Right cardiac atrium (tissue), 5 donors: Measurements from ENCODE around the gene TMEM119. TPM values are rescaled to one million over a fixed set of nuclear protein-coding genes. Genes with fewer than 3 reads are reported as not detected.
"Not testable (repeated sequence)": the region's sequence is repeated elsewhere in the genome, so short reads cannot be mapped to it uniquely, and the experiment has no call there.

Source experiments
- ATAC-seq, 2 donors: fragments of 200-7000 bp; cut with Tn5 transposase; one replicate each; pipeline versions ENCODE4 v1.8.0 to v1.9.1; 2020; ENCODE audit warnings: moderate library complexity in 2 of 2, mild to moderate bottlenecking in 1 of 2
- DNase-seq, 3 donors: peaks; one replicate each; pipeline ENCODE4 v3.0.0-alpha.2; 2020
- H3K27ac ChIP-seq: one replicate; pipeline ENCODE4 v1.5.1; 2013; ENCODE audit warnings: mild to moderate bottlenecking, low read length, control low read depth, moderate library complexity
- H3K27me3 ChIP-seq: one replicate; pipeline ENCODE4 v1.6.1; 2013; ENCODE audit not compliant: control insufficient read depth, insufficient read depth
- H3K4me1 ChIP-seq: one replicate; pipeline ENCODE4 v1.6.1; 2013; ENCODE audit warnings: low read length; ENCODE audit not compliant: control insufficient read depth, insufficient read depth
- H3K4me3 ChIP-seq: one replicate; pipeline ENCODE4 v1.5.1; 2013; ENCODE audit warnings: low read length, control low read depth
- H3K9me3 ChIP-seq: one replicate; pipeline ENCODE4 v1.6.1; 2013; ENCODE audit warnings: low read length; ENCODE audit not compliant: control insufficient read depth
- WGBS: extraction: QIAGEN DNeasy Blood & Tissue Kit; methylation state at CpG from one replicate; pipeline ENCODE4 v1.1.7; 2013; 5-methylcytosine and 5-hydroxymethylcytosine counted together
- intact Hi-C, 4 donors: fragments of 100-400 bp; cut with DNase I; formaldehyde crosslinking; loops; one replicate each; pipeline versions ENCODE4 v1.11.0 to v1.14.0; 2022 to 2023
- polyA plus RNA-seq: library from polyadenylated mRNA; stranded (reverse); fragments of 200-250 nt; gene quantifications from one replicate; pipeline ENCODE4 v1.2.3, GENCODE V29; 2013
- total RNA-seq, 4 donors: library from RNA; stranded (reverse); fragmentation: NEBNext Ultra II Directional; extraction: Animal tissue kit (Norgen Biotek cat#: 25700); gene quantifications; one replicate each; pipeline ENCODE4 v1.2.1, GENCODE V29; 2021
- donor health status: healthy with polysubstance abuse.
- donor health status: DM: no; HTN: yes; CAD: no.
- donor health status: DM: no; HTN: no; CAD: no.
- donor health status: DM: no; HTN: yes; CAD: no; lungs with severe emphysema.
- donor health status: DM: yes; HTN: yes; CAD: no.

TMEM119 gene
- total and polyA plus RNA-seq, 5 donors, result 1.8 to 3.5 (median 3.0) TPM

DNA sequence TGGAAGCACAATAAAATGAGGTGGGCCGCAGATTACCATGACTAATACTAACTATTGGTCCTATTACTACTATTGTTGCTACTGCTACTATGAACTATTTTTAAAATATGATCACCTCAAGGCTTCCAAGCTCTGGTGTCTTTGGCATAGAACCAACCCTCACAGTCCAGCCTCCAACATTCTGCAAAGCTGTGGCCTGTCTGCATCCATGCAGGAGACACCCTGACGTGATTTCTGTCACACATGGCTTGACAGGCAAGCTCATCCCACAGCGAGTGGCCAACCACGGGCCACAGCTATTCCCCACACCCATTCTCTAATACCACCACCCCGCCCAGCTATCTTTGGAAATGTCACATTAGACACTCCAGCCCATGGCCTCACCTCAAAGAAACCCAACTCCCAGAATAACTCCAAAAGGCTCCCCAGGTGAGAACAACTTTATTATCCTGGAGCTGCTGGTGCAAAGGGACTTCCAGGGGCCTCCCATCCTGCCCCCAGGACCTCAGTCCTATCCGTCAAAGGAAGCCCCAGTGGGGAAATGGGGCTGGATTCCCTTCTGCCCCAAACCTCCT, 21.1 kb downstream of the TMEM119 start:
- Histone ChIP-seq H3K4me1 (no peaks in the 10 kb centered on the region), H3K27me3 (no peaks in the 10 kb centered on the region), H3K27ac (no peak overlapping the region), H3K4me3 (no peak overlapping the region), H3K9me3 (no peaks in the 10 kb centered on the region)
- no peak for DNase-seq
- ATAC-seq, result peak; percentile 69 to 70
- WGBS, result 49% methylated on average over 6 of the region's 6 CpGs
- intact Hi-C loops, result loop anchor here in 2 of 4 donors (5.0 to 10.0 kb wide), 2 partner anchors 36 to 368 kb away; no protein-coding TSS in a partner anchor

- H3K9me3 ChIP-seq, result no peaks in the 10 kb centered on the region
- intact Hi-C loops, result loop anchor here in 2 of 4 donors (5.0 to 10.0 kb wide), 2 partner anchors 37 to 369 kb away; no protein-coding TSS in a partner anchor
- H3K27me3 ChIP-seq, result no peaks in the 10 kb centered on the region
- no peak for ATAC-seq
- H3K27ac ChIP-seq, result no peak overlapping the region
- DNase-seq, result no peak
- WGBS, result 92% methylated on average over 9 of the region's 9 CpGs
- no peak overlapping the region for H3K4me3 ChIP-seq
- no peaks in the 10 kb centered on the region for H3K4me1 ChIP-seq
Measured at GRCh38 chr12:108575199-108575912, 22.5 kb downstream of the TMEM119 start.

DNA sequence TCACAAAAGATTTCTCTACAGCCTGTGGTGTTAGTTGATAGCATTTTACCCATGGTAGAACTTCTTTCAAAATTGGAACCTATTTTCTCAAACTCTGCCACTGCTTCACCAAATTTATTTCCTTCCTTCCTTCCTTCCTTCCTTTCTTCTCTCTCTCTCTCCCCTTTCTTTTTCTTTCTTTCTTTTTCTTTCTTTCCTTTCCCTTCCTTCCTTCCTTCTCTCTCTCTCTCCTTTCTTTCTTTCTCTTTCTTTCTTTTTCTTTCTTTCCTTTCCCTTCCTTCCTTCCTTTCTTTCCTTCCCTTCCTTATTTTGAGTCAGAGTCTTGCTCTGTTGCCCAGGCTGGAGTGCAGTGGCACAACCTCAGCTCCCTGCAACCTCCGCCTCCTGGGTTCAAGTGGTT, 23.6 kb downstream of the TMEM119 start:
- ATAC-seq, H3K4me1 ChIP-seq: not testable (repeated sequence)
- intact Hi-C loops, result loop anchor here in 2 of 4 donors (5.0 to 10.0 kb wide), 2 partner anchors 43 to 371 kb away; no protein-coding TSS in a partner anchor

DNA sequence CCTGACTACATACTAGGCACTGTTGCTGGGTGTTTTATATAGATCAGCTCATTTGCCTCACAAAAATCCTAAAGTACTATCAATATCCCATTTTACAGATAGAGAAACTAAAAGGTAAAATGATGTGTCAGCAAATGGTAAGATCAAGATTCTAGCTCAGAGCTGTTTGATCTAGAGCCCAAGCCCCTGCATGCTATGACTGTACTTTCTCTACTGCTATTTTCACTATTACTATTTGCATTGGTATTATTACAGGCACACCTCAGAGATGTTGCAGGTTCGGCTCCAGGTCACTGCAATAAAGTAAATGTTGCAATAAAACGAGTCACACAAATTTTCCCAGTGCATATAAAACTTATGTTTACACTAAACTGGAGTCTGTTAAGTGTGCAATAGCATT, 24.6 kb downstream of the TMEM119 start:
- intact Hi-C loops, result loop anchor here in 2 of 4 donors (5.0 to 10.0 kb wide), 2 partner anchors 44 to 371 kb away; no protein-coding TSS in a partner anchor
- ATAC-seq, result no peak
- Histone ChIP-seq H3K27ac (no peak overlapping the region), H3K4me1 (no peaks in the 10 kb centered on the region), H3K4me3 (no peak overlapping the region), H3K27me3 (no peaks in the 10 kb centered on the region), H3K9me3 (no peaks in the 10 kb centered on the region)
- DNase-seq, result no peak
- 76% methylated on average over 2 of the region's 2 CpGs for WGBS

More for the DNA sequence above, 23.6 kb downstream of the TMEM119 start:
- DNase-seq, H3K9me3 ChIP-seq, H3K4me3 ChIP-seq, H3K27me3 ChIP-seq, H3K27ac ChIP-seq: not testable (repeated sequence)
- 95% methylated on average over 1 of the region's 1 CpG for WGBS

DNA sequence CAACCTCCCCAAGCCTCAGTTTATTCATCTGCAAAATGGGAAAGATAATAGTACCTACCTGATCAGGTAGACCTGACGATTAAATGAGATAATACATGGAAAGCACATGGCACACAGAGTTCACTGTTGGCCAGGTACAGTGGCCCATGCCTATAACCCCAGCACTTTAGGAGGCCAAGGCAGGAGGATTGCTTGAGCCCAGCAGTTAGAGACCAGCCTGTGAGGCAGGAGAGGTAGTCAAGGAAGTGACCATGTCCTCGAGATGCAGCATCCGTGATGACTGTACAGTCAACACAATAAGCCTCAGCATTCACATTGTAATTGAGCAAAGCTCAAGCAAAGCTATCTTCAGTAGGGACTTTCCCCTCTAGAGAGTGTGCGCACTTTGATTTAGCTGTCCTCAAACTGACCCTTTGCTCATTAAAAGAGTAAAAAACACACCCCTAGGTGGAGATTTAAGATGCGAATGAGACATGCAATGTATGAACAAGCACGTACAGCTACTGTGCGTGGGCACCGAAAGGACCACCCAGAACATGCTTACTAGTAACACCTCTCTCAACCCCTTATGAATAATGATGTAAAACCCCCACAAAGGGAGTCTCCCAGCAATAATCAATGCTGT, 25.6 kb downstream of the TMEM119 start:
- DNase-seq (no peak), ATAC-seq (no peak)
- Histone ChIP-seq H3K4me3 (no peak overlapping the region), H3K4me1 (no peaks in the 10 kb centered on the region), H3K9me3 (no peaks in the 10 kb centered on the region), H3K27me3 (no peaks in the 10 kb centered on the region), H3K27ac (no peak overlapping the region)
- 78% methylated on average over 8 of the region's 8 CpGs for WGBS
- intact Hi-C loops, result loop anchor here in 2 of 4 donors (5.0 to 10.0 kb wide), 2 partner anchors 45 to 373 kb away; no protein-coding TSS in a partner anchor

GRCh38 chr12:108571609-108572165, 26.2 kb downstream of the TMEM119 start:
- H3K27ac ChIP-seq, result no peak overlapping the region
- peak in 1 of 2 donors; percentile 19 for ATAC-seq
- no peaks in the 10 kb centered on the region for H3K9me3 ChIP-seq
- no peaks in the 10 kb centered on the region for H3K4me1 ChIP-seq
- intact Hi-C loops, result loop anchor here in 2 of 4 donors (5.0 to 10.0 kb wide), 2 partner anchors 46 to 373 kb away; no protein-coding TSS in a partner anchor
- 79% methylated on average over 8 of the region's 8 CpGs for WGBS
- no peak overlapping the region for H3K4me3 ChIP-seq
- no peaks in the 10 kb centered on the region for H3K27me3 ChIP-seq
- DNase-seq, result no peak

GRCh38 chr12:108570743-108571608, 26.9 kb downstream of the TMEM119 start:
- 64% methylated on average over 3 of the region's 3 CpGs for WGBS
- ATAC-seq (no peak), DNase-seq (no peak)
- Histone ChIP-seq H3K27ac (no peak overlapping the region), H3K4me1 (peaks cover 3% of the 10 kb centered on the region), H3K27me3 (no peaks in the 10 kb centered on the region), H3K4me3 (no peak overlapping the region), H3K9me3 (no peaks in the 10 kb centered on the region)
- intact Hi-C loops, result loop anchor here in 2 of 4 donors (5.0 to 10.0 kb wide), 2 partner anchors 46 to 374 kb away; no protein-coding TSS in a partner anchor

DNA sequence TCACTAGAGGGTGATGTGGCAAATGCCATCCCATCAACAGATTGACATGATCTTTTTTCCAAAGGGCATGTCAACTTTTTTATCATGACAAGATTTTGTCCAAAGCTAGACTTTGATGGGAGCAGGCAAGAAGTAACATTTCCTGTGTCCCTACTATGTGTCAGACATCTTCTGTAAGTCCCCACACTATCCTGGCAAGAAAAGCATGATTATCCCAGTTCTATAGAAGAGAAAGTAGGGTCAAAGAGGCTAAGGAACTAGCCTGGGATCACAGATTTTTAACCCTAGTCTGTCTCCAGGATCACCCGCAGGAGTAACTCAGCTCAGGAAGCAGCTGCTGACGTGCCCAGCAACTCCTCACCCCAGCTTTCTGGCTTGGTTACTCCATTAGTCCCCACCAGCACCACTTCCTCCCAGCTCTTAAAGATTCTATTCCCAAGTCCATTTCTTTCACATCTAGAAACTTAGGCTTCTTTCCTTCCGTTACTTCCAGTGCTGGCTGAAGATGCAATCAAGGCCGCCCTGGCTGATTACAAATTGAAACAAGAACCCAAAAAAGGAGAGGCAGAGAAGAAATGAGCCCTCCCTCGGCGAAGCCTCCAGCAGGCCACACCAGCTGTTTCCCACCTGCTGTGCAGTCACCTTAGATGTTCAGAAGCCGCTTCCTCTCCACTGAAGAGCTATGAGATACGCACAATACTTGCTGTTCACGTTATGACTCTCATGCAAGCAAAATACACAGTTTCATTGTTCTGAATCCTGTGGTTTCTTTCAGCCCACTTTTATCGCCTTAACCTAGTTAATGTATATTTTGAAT, 29.3 kb downstream of the TMEM119 start:
- H3K27ac ChIP-seq, result no peak overlapping the region
- no peaks in the 10 kb centered on the region for H3K9me3 ChIP-seq
- no peak overlapping the region for H3K4me3 ChIP-seq
- peaks cover 4% of the 10 kb centered on the region for H3K4me1 ChIP-seq
- intact Hi-C loops, result loop anchor here (2.0 to 10.0 kb wide), 7 partner anchors 49 to 526 kb away; partner anchors contain the start of genes ALKBH2 (in 2 of the 4), SSH1 (in 1 of the 4) and UNG (in 1 of the 4)
- no peaks in the 10 kb centered on the region for H3K27me3 ChIP-seq
- ATAC-seq (no peak), DNase-seq (no peak)
- 77% methylated on average over 10 of the region's 10 CpGs for WGBS

GRCh38 chr12:108567406-108568337, 30.2 kb downstream of the TMEM119 start:
- Histone ChIP-seq H3K9me3 (no peaks in the 10 kb centered on the region), H3K4me3 (no peak overlapping the region), H3K27me3 (no peaks in the 10 kb centered on the region), H3K4me1 (peaks cover 4% of the 10 kb centered on the region), H3K27ac (no peak overlapping the region)
- DNase-seq (no peak), ATAC-seq (no peak)
- 60% methylated on average over 7 of the region's 7 CpGs for WGBS
- intact Hi-C loops, result loop anchor here (2.0 to 10.0 kb wide), 7 partner anchors 50 to 527 kb away; partner anchors contain the start of genes ALKBH2 (in 2 of the 4), SSH1 (in 1 of the 4) and UNG (in 1 of the 4)
